Diencephalon (tissue), 1 donor: ENCODE measurements around the gene STAP2. TPM values are rescaled to one million over a fixed set of nuclear protein-coding genes. Genes with fewer than 3 reads are reported as not detected.

Experiments
- total RNA-seq: library from RNA; depleted of rRNA; stranded (reverse); fragments of >200 nt; gene quantifications from one replicate; pipeline ENCODE4 v1.2.3, GENCODE V29; 2014

STAP2 gene
- total RNA-seq: 0.69 TPM

GRCh38 chr19:4338441-4339355, at the start of gene STAP2:
TSS of gene STAP2 (minus strand) at chr19:4338827. CDS start at chr19:4338753, 74 bp downstream.

GRCh38 chr19:4343370-4344307, 5.0 kb upstream of the STAP2 start, which contains the start of gene MPND:
TSS of gene MPND (plus strand) at chr19:4343562. CDS start at chr19:4343594, 32 bp downstream.

GRCh38 chr19:4304538-4305256, 33.9 kb downstream of the STAP2 start, which contains the start of gene FSD1:
TSS of gene FSD1 (plus strand) at chr19:4304598. CDS start at chr19:4304747, 149 bp downstream.

GRCh38 chr19:4302243-4302640, 36.4 kb downstream of the STAP2 start, which contains the start of gene TMIGD2:
TSS of gene TMIGD2 (minus strand) at chr19:4302389. CDS start at chr19:4302385, 4 bp downstream.

GRCh38 chr19:4278419-4279266, 60.0 kb downstream of the STAP2 start, which contains the start of gene SHD:
TSS of gene SHD (plus strand) at chr19:4279266. CDS start at chr19:4280064, 798 bp downstream.

Other genes starting within 250 kb of the STAP2 start
- 84.7 TPM for gene MAP2K2, start 214.7 kb downstream of the STAP2 start, total RNA-seq
- gene CREB3L3, start 185.2 kb downstream of the STAP2 start, total RNA-seq: 0.69 TPM
- gene SIRT6, start 156.3 kb downstream of the STAP2 start, total RNA-seq: 11.5 TPM
- 6.5 TPM for gene ANKRD24, start 156.1 kb downstream of the STAP2 start, total RNA-seq
- gene EBI3, start 109.3 kb downstream of the STAP2 start, total RNA-seq: 0.23 TPM
- gene YJU2, start 91.7 kb downstream of the STAP2 start, total RNA-seq: 14.8 TPM
- gene SHD, start 59.6 kb downstream of the STAP2 start, total RNA-seq: 10.1 TPM
- gene TMIGD2, start 36.4 kb downstream of the STAP2 start, total RNA-seq: 1.4 TPM
- gene FSD1, start 34.2 kb downstream of the STAP2 start, total RNA-seq: 51.4 TPM
- 19.6 TPM for gene MPND, start 4.7 kb upstream of the STAP2 start, total RNA-seq
- gene SH3GL1, start 61.7 kb upstream of the STAP2 start, total RNA-seq: 20.1 TPM
- gene CHAF1A, start 63.8 kb upstream of the STAP2 start, total RNA-seq: 8.1 TPM
- gene UBXN6, start 119.0 kb upstream of the STAP2 start, total RNA-seq: 75.0 TPM
- 39.4 TPM for gene HDGFL2, start 133.5 kb upstream of the STAP2 start, total RNA-seq
- gene PLIN4, start 179.7 kb upstream of the STAP2 start, total RNA-seq: 0.23 TPM
- gene PLIN5, start 196.4 kb upstream of the STAP2 start, total RNA-seq: 4.6 TPM
- gene LRG1, start 201.2 kb upstream of the STAP2 start, total RNA-seq: 0.23 TPM
- 49.1 TPM for gene SEMA6B, start 220.9 kb upstream of the STAP2 start, total RNA-seq